RWPE2 (cell line): ENCODE results near the gene HMCN2.

Source experiments
- ATAC-seq: fragments of 200-7000 bp; cut with Tn5 transposase; 3 replicates; pipeline ENCODE4 v1.9.1; 2021; ENCODE audit warnings: low read depth
- DNase-seq: peaks from one replicate; pipeline ENCODE4 v3.0.0-alpha.2; 2020; ENCODE audit warnings: low spot score
- H3K27ac ChIP-seq: fragments of 450-650 bp; 2 replicates; pipeline ENCODE4 v1.5.1; 2017; ENCODE audit warnings: mild to moderate bottlenecking; ENCODE audit not compliant: poor library complexity, severe bottlenecking
- H3K27me3 ChIP-seq: fragments of 250-450 bp; sonication (Bioruptor Pico); 2 replicates; pipeline ENCODE4 v1.5.1; 2021; ENCODE audit warnings: mild to moderate bottlenecking, moderate library complexity; ENCODE audit not compliant: insufficient read depth, poor library complexity, severe bottlenecking
- H3K36me3 ChIP-seq: fragments of 250-450 bp; sonication (Bioruptor Pico); 2 replicates; pipeline ENCODE4 v1.5.1; 2020; ENCODE audit warnings: low read depth, mild to moderate bottlenecking, moderate library complexity
- H3K4me1 ChIP-seq: fragments of 250-450 bp; sonication (Bioruptor Pico); 2 replicates; pipeline ENCODE4 v1.5.1; 2021; ENCODE audit warnings: mild to moderate bottlenecking, moderate library complexity; ENCODE audit not compliant: insufficient read depth, poor library complexity, severe bottlenecking
- H3K4me3 ChIP-seq: fragments of 250-450 bp; sonication (Bioruptor Pico); 2 replicates; pipeline ENCODE4 v1.5.1; 2021; ENCODE audit warnings: mild to moderate bottlenecking, moderate library complexity; ENCODE audit not compliant: severe bottlenecking
- H3K9me3 ChIP-seq: fragments of 250-450 bp; sonication (Bioruptor Pico); 2 replicates; pipeline ENCODE4 v1.5.1; 2021; ENCODE audit warnings: mild to moderate bottlenecking, moderate library complexity; ENCODE audit not compliant: severe bottlenecking
- TF ChIP-seq, protein P1 (sequence below): fragments of 450-650 bp; IDR thresholded peaks from one replicate; pipeline ENCODE4 v1.5.1; 2017; ENCODE audit warnings: mild to moderate bottlenecking, moderate library complexity; ENCODE audit not compliant: poor library complexity, severe bottlenecking

HMCN2 gene

DNA sequence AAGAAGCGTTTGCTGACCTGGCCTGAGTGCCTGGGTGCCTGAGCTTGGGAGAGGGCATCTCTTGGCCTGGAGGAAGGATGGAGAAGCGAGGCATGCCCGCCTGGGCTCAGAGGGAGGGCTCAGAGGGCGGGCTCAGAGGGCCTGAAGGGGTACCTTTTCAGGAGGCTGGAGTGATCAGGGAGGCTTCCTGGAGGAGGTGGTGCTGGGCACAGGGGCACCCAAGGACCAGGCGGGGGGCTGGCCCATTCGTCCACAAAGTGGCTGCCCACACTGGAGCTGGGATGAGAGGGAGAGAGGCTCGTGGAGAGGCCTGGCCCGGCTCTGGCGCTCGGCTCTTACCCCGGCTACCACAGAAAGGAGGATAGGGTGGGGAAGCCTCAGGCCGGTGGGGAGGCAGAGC is 212.0 kb downstream of the HMCN2 start:
- H3K4me1 ChIP-seq: no peaks in the 10 kb centered on the region
- H3K27ac ChIP-seq: no peak overlapping the region
- H3K36me3 ChIP-seq: no peaks in the 10 kb centered on the region
- TF ChIP-seq, protein P1, sequence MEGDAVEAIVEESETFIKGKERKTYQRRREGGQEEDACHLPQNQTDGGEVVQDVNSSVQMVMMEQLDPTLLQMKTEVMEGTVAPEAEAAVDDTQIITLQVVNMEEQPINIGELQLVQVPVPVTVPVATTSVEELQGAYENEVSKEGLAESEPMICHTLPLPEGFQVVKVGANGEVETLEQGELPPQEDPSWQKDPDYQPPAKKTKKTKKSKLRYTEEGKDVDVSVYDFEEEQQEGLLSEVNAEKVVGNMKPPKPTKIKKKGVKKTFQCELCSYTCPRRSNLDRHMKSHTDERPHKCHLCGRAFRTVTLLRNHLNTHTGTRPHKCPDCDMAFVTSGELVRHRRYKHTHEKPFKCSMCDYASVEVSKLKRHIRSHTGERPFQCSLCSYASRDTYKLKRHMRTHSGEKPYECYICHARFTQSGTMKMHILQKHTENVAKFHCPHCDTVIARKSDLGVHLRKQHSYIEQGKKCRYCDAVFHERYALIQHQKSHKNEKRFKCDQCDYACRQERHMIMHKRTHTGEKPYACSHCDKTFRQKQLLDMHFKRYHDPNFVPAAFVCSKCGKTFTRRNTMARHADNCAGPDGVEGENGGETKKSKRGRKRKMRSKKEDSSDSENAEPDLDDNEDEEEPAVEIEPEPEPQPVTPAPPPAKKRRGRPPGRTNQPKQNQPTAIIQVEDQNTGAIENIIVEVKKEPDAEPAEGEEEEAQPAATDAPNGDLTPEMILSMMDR: no peak
- no peaks in the 10 kb centered on the region for H3K9me3 ChIP-seq
- no peak overlapping the region for H3K4me3 ChIP-seq
- ATAC-seq: no peak
- no peak for DNase-seq
- no peaks in the 10 kb centered on the region for H3K27me3 ChIP-seq

DNA sequence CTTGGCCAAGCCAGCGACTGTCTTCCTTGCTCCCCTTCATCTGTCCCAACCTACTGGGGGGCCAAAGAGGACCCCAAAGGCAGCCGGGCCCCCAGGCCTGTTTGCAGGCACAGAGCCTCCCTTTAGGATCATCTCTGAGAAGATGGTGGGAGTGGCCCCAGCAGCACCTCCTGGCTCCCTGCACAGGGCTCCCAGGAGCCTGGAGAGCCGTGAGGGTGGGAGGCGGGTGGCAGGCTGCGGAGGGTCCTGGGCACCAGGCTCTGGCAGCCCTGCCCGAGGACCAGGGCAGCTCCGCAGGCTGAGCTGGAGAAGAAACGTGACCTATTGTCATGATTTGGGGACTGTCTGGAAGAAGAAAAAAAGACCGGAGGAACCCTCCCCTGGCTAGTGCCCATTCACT is 212.6 kb downstream of the HMCN2 start:
- Histone ChIP-seq H3K27me3 (no peaks in the 10 kb centered on the region), H3K27ac (no peak overlapping the region), H3K4me3 (no peak overlapping the region), H3K36me3 (no peaks in the 10 kb centered on the region), H3K4me1 (no peaks in the 10 kb centered on the region), H3K9me3 (no peaks in the 10 kb centered on the region)
- ATAC-seq (no peak), DNase-seq (no peak)
- TF ChIP-seq, protein P1: no peak

DNA sequence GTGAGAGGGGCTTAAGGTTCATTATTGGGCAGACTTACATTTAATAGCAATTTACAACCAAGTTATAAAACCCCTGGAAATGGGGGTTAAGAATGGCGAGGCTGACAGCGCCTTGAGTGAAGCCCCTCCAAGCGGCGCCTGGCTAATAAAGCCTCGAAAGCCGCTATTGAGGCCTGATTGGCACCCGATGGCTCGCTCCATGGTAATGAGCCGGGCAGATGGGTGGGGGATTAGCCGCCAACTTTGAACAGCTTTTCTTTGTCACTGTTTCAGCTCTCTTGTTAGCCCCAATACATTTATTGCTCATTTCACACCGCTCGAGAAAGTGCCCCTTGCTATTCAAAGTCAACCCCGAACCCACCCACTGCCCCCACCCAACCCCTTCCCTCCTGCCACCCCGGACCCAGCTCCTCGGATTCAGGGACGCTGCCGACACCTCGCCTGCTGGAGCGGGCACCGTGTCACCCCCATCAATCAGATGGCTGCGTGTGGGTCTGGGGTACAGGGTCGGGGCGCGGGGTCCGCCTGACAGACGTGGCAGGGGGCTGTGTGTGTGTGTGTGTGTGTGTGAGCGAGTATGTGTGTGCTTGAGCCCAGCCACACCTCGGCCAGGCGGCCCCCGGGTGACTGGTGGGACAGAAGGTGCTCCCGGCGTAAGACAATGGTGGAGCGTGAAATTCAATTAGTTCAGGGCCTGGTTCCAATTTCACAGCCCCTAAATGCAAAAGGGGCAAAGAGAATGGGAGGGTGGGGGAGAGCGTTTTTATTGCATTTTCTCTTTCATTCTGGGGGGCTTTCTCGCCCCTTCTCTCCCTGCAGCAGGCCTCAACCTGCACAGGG is 213.4 kb downstream of the HMCN2 start:
- no peaks in the 10 kb centered on the region for H3K27me3 ChIP-seq
- no peaks in the 10 kb centered on the region for H3K36me3 ChIP-seq
- DNase-seq (no peak), ATAC-seq (no peak)
- H3K4me3 ChIP-seq: no peak overlapping the region
- H3K27ac ChIP-seq: no peak overlapping the region
- H3K4me1 ChIP-seq: no peaks in the 10 kb centered on the region
- H3K9me3 ChIP-seq: no peaks in the 10 kb centered on the region
- TF ChIP-seq, protein P1: no peak

DNA sequence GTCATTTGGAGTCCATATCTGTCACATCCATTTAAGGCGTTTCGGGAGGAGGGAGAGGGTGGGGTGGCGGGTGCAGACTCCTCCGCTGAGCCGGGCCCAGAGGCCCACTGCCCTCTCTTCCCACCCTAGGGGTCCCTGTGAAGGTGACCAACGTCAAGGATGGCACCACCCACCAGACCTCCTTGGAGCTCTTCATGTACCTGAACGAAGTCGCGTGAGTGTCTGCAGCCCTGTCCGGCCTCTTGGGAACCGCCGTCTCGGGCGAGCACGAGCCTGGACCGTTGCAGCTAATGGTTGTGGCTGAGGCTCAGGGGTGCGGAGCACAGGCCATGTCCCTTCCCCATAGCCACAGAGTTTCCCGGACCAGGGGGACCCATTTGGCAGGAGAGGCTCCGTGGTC is 214.0 kb downstream of the HMCN2 start:
- DNase-seq (no peak), ATAC-seq (no peak)
- H3K9me3 ChIP-seq: no peaks in the 10 kb centered on the region
- H3K36me3 ChIP-seq: no peaks in the 10 kb centered on the region
- no peaks in the 10 kb centered on the region for H3K27me3 ChIP-seq
- H3K4me3 ChIP-seq: no peak overlapping the region
- TF ChIP-seq, protein P1: no peak
- H3K27ac ChIP-seq: no peak overlapping the region
- no peaks in the 10 kb centered on the region for H3K4me1 ChIP-seq

DNA sequence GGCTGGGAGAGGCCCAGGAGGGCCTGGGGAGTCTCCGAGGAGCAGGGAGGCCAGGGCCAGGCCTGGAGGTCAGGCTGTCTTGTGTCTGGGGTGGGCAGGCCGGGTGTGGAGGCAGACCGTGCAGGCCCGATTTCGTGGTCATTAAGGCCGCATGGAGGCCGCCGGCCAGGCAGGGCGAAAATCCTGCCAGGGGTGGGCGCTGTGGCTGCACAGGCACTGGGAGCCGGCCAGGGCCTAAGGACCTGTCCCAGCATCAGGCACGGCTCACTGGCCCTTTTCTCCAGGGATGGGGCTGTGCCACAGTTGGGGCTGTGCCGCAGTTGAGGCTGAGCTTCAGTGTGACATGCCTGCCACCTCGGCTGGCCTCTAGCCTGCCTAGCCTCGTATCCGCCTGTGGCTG is 215.1 kb downstream of the HMCN2 start:
- Histone ChIP-seq H3K27me3 (no peaks in the 10 kb centered on the region), H3K27ac (no peak overlapping the region), H3K4me3 (no peak overlapping the region), H3K9me3 (no peaks in the 10 kb centered on the region), H3K36me3 (no peaks in the 10 kb centered on the region), H3K4me1 (no peaks in the 10 kb centered on the region)
- TF ChIP-seq, protein P1: no peak
- ATAC-seq (no peak), DNase-seq (no peak)
